ENCODE data around the gene DNAH11.

- TF ChIP-seq POLR2AphosphoS5 (IDR thresholded peaks at IDR 0.05; ENCODE audit: low read depth) = no peak
- TF ChIP-seq REST (IDR thresholded peaks at IDR 0.05; ENCODE audit: insufficient replicate concordance, low read depth) = no peak
Measured at GRCh38 chr7:21675255-21675654, 132.4 kb downstream of the DNAH11 start.
